HCT116 (cell line): ENCODE data around the gene CUL9. TPM values are rescaled to one million over a fixed set of nuclear protein-coding genes. Genes with fewer than 3 reads are reported as not detected.

Source experiments
- ATAC-seq: fragments of 200-7000 bp; cut with Tn5 transposase; 2 replicates; pipeline ENCODE4 v1.9.1; 2020; ENCODE audit warnings: mild to moderate bottlenecking, moderate library complexity
- BruUV-seq: library from RNA; stranded (reverse); fragments of 400-500 nt; replicated peaks from 2 replicates; lab custom pipeline; 2021; lab: Mats Ljungman, UMichigan
- CTCF ChIA-PET: fragments of 300-600 bp; sonication (Branson Sonifier 250); formaldehyde crosslinking; loops from one replicate; lab custom pipeline; 2021; ENCODE audit warnings: antibody characterized with exemption; lab: Charles Lee
- POLR2A ChIA-PET: fragments of 300-600, 350-600 bp; sonication (Branson Sonifier 250); formaldehyde crosslinking; loops from one replicate; lab custom pipeline; 2021; ENCODE audit warnings: antibody characterized with exemption; lab: Charles Lee
- RAD21 ChIA-PET, 2 experiments: fragments of 300-600 bp; sonication (Branson Sonifier 250); formaldehyde crosslinking; loops; one replicate each; lab custom pipeline; 2023; ENCODE audit warnings: low total read pairs in 2 of 2; ENCODE audit not compliant: uncharacterized antibody in 2 of 2, unreplicated experiment in 2 of 2, low non-redundant PET in 1 of 2; lab: Charles Lee
- DNase-seq: peaks from one replicate; pipeline ENCODE4 v3.0.0-alpha.2; 2010; ENCODE audit warnings: low read depth, low spot score
- H2AFZ ChIP-seq: fragments of 200-600 bp; shearing (Covaris generic), sonication (generic); 2 replicates; pipeline ENCODE4 v1.6.1; 2017; ENCODE audit warnings: low read depth, mixed run types, mixed read lengths, antibody characterized with exemption, low read length; ENCODE audit not compliant: poor library complexity, severe bottlenecking
- H3K27ac ChIP-seq: 2 replicates; pipeline ENCODE4 v1.5.1; 2012; ENCODE audit warnings: low read depth, low read length
- H3K27me3 ChIP-seq: fragments of 200-600 bp; sonication (generic); 2 replicates; pipeline ENCODE4 v1.6.1; 2016; ENCODE audit warnings: mixed run types, low read length, mixed read lengths; ENCODE audit not compliant: insufficient read depth
- H3K36me3 ChIP-seq, 2 experiments: fragments of 200-500 bp in 1 of 2; fragments of 200-600 bp in 1 of 2; sonication (Bioruptor generic) in 1 of 2; sonication (generic) in 1 of 2; 2 replicates each; pipeline versions ENCODE4 v1.5.1 to v1.6.1; 2014 to 2016; ENCODE audit warnings: low read length in 2 of 2, inconsistent platforms in 1 of 2, mixed read lengths in 1 of 2, mixed run types in 1 of 2; ENCODE audit not compliant: insufficient read depth in 2 of 2, control insufficient read depth in 1 of 2
- H3K4me1 ChIP-seq, 2 experiments: fragments of 200-600 bp in 1 of 2; sonication (generic) in 1 of 2; 2 replicates each; pipeline versions ENCODE4 v1.5.1 to v1.6.1; 2012 to 2017; ENCODE audit warnings: low read length in 2 of 2, inconsistent platforms in 1 of 2, mild to moderate bottlenecking in 1 of 2, mixed read lengths in 1 of 2, mixed run types in 1 of 2, moderate library complexity in 1 of 2; ENCODE audit not compliant: insufficient read depth in 2 of 2, control insufficient read depth in 1 of 2
- H3K4me2 ChIP-seq: fragments of 200-600 bp; sonication (generic); 2 replicates; pipeline ENCODE4 v1.6.1; 2017; ENCODE audit warnings: mixed run types, low read length, mixed read lengths
- H3K4me3 ChIP-seq, 2 experiments: fragments of 200-600 bp in 1 of 2; sonication (generic) in 1 of 2; replicated peaks in 1 of 2; 2 replicates each; pipeline ENCODE4 v1.5.1; 2011 to 2016; ENCODE audit warnings: low read length in 2 of 2, control low read depth in 1 of 2, low read depth in 1 of 2, mild to moderate bottlenecking in 1 of 2, mixed read lengths in 1 of 2, mixed run types in 1 of 2
- H3K79me2 ChIP-seq: fragments of 200-600 bp; sonication (generic); 2 replicates; pipeline ENCODE4 v1.6.1; 2017; ENCODE audit warnings: mild to moderate bottlenecking, mixed run types, low read length, moderate library complexity, mixed read lengths; ENCODE audit not compliant: insufficient read depth
- H3K9ac ChIP-seq: fragments of 200-600 bp; sonication (generic); 2 replicates; pipeline ENCODE4 v1.6.1; 2016; ENCODE audit warnings: low read length, mixed read lengths
- H3K9me2 ChIP-seq: fragments of 200-600 bp; sonication (generic), shearing (Covaris generic); 2 replicates; pipeline ENCODE4 v1.6.1; 2017; ENCODE audit warnings: mixed run types, mild to moderate bottlenecking, moderate library complexity; ENCODE audit not compliant: insufficient read depth
- H3K9me3 ChIP-seq, 2 experiments: fragments of 200-500 bp in 1 of 2; fragments of 200-600 bp in 1 of 2; sonication (Bioruptor generic) in 1 of 2; sonication (generic) in 1 of 2; 2 replicates each; pipeline ENCODE4 v1.6.1; 2014 to 2017; ENCODE audit warnings: low read length in 2 of 2, mixed read lengths in 2 of 2, inconsistent platforms in 1 of 2, low read depth in 1 of 2, mild to moderate bottlenecking in 1 of 2, mixed run types in 1 of 2, moderate library complexity in 1 of 2; ENCODE audit not compliant: control insufficient read depth in 1 of 2, insufficient read depth in 1 of 2
- H4K20me1 ChIP-seq: fragments of 200-600 bp; sonication (generic), shearing (Covaris generic); 2 replicates; pipeline ENCODE4 v1.6.1; 2017; ENCODE audit warnings: mixed run types, mild to moderate bottlenecking, moderate library complexity; ENCODE audit not compliant: insufficient read depth
- ATF3 ChIP-seq: IDR thresholded peaks from 2 replicates; pipeline ENCODE4 v1.6.1; 2012
- CTCF ChIP-seq, 3 experiments: fragments of 200-600 bp in 1 of 3; sonication (generic) in 1 of 3; IDR thresholded peaks in 2 of 3; conservative IDR thresholded peaks in 1 of 3; 2 replicates each; pipeline ENCODE4 v1.5.1; 2012 to 2017; ENCODE audit warnings: low read depth in 2 of 3, low read length in 2 of 3, antibody characterized with exemption in 1 of 3, borderline replicate concordance in 1 of 3, control low read depth in 1 of 3, mild to moderate bottlenecking in 1 of 3, mixed read lengths in 1 of 3, mixed run types in 1 of 3, moderate library complexity in 1 of 3; ENCODE audit not compliant: insufficient read depth in 1 of 3
- EGR1 ChIP-seq: IDR thresholded peaks from 2 replicates; pipeline ENCODE4 v1.6.1; 2012; ENCODE audit warnings: low read depth
- ELF1 ChIP-seq: IDR thresholded peaks from 2 replicates; pipeline ENCODE4 v1.6.1; 2012; ENCODE audit warnings: low read depth, borderline replicate concordance
- EZH2 ChIP-seq: fragments of 200-600 bp; sonication (generic); IDR thresholded peaks from 2 replicates; pipeline ENCODE4 v1.6.1; 2017; ENCODE audit warnings: antibody characterized with exemption, mixed run types
- EZH2phosphoT487 ChIP-seq: fragments of 200-600 bp; IDR thresholded peaks from 2 replicates; pipeline ENCODE4 v1.6.1; 2018; ENCODE audit warnings: antibody characterized with exemption, borderline replicate concordance
- POLR2AphosphoS5 ChIP-seq: IDR thresholded peaks from 2 replicates; pipeline ENCODE4 v1.6.1; 2011; ENCODE audit warnings: mild to moderate bottlenecking, low read depth, low read length, moderate library complexity
- intact Hi-C: fragments of 100-400 bp; cut with micrococcal nuclease; formaldehyde crosslinking; loops from 2 replicates; pipeline ENCODE4 v1.10.0; 2022
- total RNA-seq: library from RNA; stranded (reverse); gene quantifications from one replicate; pipeline ENCODE4 v1.2.1, GENCODE V29; 2021; ENCODE audit not compliant: unreplicated experiment

CUL9 gene
- total RNA-seq, 1 experiment from 2014 or later, result 36.5 TPM

- Histone ChIP-seq H3K79me2 (peaks cover 21% of the 10 kb centered on the region), H3K36me3 (no peaks in the 10 kb centered on the region), H3K4me3 (no peak overlapping the region), H3K9me3 (no peaks in the 10 kb centered on the region), H2AFZ (no peak overlapping the region), H4K20me1 (no peaks in the 10 kb centered on the region), H3K4me2 (no peak overlapping the region), H3K27ac (no peak overlapping the region), H3K9ac (no peak overlapping the region), H3K4me1 (peaks cover 4 to 16% of the 10 kb centered on the region in 2 experiments; a peak in 3 of 4 replicates), H3K27me3 (no peaks in the 10 kb centered on the region), H3K9me2 (no peaks in the 10 kb centered on the region)
- BruUV-seq, result no TSS peak
- CTCF ChIA-PET, result no interaction called here
- POLR2A ChIA-PET, result interaction anchor here (0.7 kb wide), 1 partner anchor 57 kb away, joined by 3 read pairs; no protein-coding TSS in a partner anchor
- RAD21 ChIA-PET, result no interaction called here
- no peak for TF ChIP-seq ATF3
- TF ChIP-seq EZH2, result no peak
- no peak for TF ChIP-seq POLR2AphosphoS5
- TF ChIP-seq ELF1, result no peak
- TF ChIP-seq CTCF (IDR thresholded peaks at IDR 0.05 in 2 of 3, conservative IDR thresholded peaks at IDR 0.05 in 1 of 3; ENCODE audit: borderline replicate concordance in 1 of 3, insufficient read depth in 1 of 3, low read depth in 2 of 3, low read length in 2 of 3), result no peak
- TF ChIP-seq EGR1, result no peak
- TF ChIP-seq EZH2phosphoT487, result no peak
- ATAC-seq (no peak), DNase-seq (no peak)
- intact Hi-C loops, result no loop called here
These were observed 49.9 kb downstream of the CUL9 start for GRCh38 chr6:43231735-43232450.
